Aorta (tissue), 5 donors: ENCODE results near the gene CFAP45. TPM values are rescaled to one million over a fixed set of nuclear protein-coding genes. Genes with fewer than 3 reads are reported as not detected.

Experiments
- ATAC-seq: fragments of 200-7000 bp; cut with Tn5 transposase; one replicate; pipeline ENCODE4 v1.9.1; 2022; ENCODE audit warnings: moderate library complexity; ENCODE audit not compliant: low FRiP score
- DNase-seq, 2 donors: peaks; one replicate each; pipeline ENCODE4 v3.0.0-alpha.2; 2020
- H3K27ac ChIP-seq, 2 donors: one replicate each; pipeline ENCODE4 v1.5.1; 2013; ENCODE audit warnings: low read length in 2 of 2, mild to moderate bottlenecking in 2 of 2, moderate library complexity in 2 of 2, control low read depth in 1 of 2, inconsistent platforms in 1 of 2, low read depth in 1 of 2
- H3K27me3 ChIP-seq, 2 donors: one replicate each; pipeline ENCODE4 v1.6.1; 2013; ENCODE audit warnings: control low read depth in 1 of 2, low read length in 1 of 2, mild to moderate bottlenecking in 1 of 2, moderate library complexity in 1 of 2; ENCODE audit not compliant: insufficient read depth in 2 of 2, control insufficient read depth in 1 of 2
- H3K36me3 ChIP-seq, 2 donors: one replicate each; pipeline ENCODE4 v1.6.1; 2013; ENCODE audit warnings: control low read depth in 1 of 2, low read length in 1 of 2, mild to moderate bottlenecking in 1 of 2; ENCODE audit not compliant: insufficient read depth in 2 of 2, control insufficient read depth in 1 of 2
- H3K4me1 ChIP-seq, 2 donors: one replicate each; pipeline ENCODE4 v1.6.1; 2013; ENCODE audit warnings: low read length in 2 of 2, control low read depth in 1 of 2, mild to moderate bottlenecking in 1 of 2, moderate library complexity in 1 of 2; ENCODE audit not compliant: insufficient read depth in 2 of 2, control insufficient read depth in 1 of 2
- H3K4me3 ChIP-seq, 2 donors: one replicate each; pipeline ENCODE4 v1.5.1; 2013; ENCODE audit warnings: low read length in 2 of 2, control low read depth in 1 of 2, mild to moderate bottlenecking in 1 of 2
- H3K9me3 ChIP-seq: one replicate; pipeline ENCODE4 v1.6.1; 2013; ENCODE audit warnings: mild to moderate bottlenecking, low read length; ENCODE audit not compliant: control insufficient read depth
- WGBS, 2 donors: extraction: QIAGEN DNeasy Blood & Tissue Kit; methylation state at CpG; one replicate each; pipeline ENCODE4 v1.1.7; 2013; 5-methylcytosine and 5-hydroxymethylcytosine counted together
- intact Hi-C, 2 donors: fragments of 100-400 bp; cut with DNase I; formaldehyde crosslinking; loops; one replicate each; pipeline versions ENCODE4 v1.14.2 to v1.15.0; 2022
- polyA plus RNA-seq, 2 donors: library from polyadenylated mRNA; stranded (reverse); fragments of 200-250 nt; gene quantifications; one replicate each; pipeline ENCODE4 v1.2.3, GENCODE V29; 2013
- total RNA-seq, 2 donors: library from RNA; stranded (reverse); fragmentation: NEBNext Ultra II Directional; extraction: Animal tissue kit (Norgen Biotek cat#: 25700); gene quantifications; one replicate each; pipeline ENCODE4 v1.2.1, GENCODE V29; 2021
- donor health status: healthy with polysubstance abuse.
- donor health status: Bipolar disorder and iron deficiency.
- donor health status: DM: no; HTN: no; CAD: no.
- donor health status: DM: no; HTN: no; CAD: no.
- donor health status: DM: yes; HTN: yes; CAD: no.

The CFAP45 gene
- total and polyA plus RNA-seq, 4 donors = 2.5 to 2.7 (median 2.7) TPM; not detected in 1

DNA sequence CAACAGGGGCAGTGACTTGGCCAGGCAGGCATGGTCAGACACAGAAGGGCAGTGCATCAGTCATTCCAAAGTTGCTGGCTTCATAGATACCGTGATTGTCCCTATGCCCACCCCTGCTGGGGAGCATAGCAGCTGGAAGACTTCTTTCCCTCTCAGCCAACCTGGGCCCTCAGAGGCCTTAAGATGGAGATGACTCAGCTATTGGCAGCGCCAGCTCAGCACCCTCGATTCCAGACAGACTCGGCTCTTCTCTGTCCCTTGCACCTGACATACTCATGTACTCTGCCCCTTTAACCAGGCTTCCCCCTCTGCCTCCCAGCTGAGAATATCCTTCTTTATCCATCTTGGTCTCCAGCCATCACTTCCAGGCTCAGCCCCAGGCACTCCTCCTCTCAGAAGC lies 56.5 kb downstream of the CFAP45 start:
- 76 to 78% methylated on average over 4 of the region's 4 CpGs for WGBS, 2 donors
- DNase-seq (no peak), ATAC-seq (no peak)
- H3K4me3 ChIP-seq = no peak overlapping the region
- H3K36me3 ChIP-seq = peaks cover 0 to 5% of the 10 kb centered on the region in 2 donors
- H3K27ac ChIP-seq = no peak overlapping the region
- H3K27me3 ChIP-seq = no peaks in the 10 kb centered on the region
- intact Hi-C loops = no loop called here
- no peaks in the 10 kb centered on the region for H3K4me1 ChIP-seq
- no peaks in the 10 kb centered on the region for H3K9me3 ChIP-seq

DNA sequence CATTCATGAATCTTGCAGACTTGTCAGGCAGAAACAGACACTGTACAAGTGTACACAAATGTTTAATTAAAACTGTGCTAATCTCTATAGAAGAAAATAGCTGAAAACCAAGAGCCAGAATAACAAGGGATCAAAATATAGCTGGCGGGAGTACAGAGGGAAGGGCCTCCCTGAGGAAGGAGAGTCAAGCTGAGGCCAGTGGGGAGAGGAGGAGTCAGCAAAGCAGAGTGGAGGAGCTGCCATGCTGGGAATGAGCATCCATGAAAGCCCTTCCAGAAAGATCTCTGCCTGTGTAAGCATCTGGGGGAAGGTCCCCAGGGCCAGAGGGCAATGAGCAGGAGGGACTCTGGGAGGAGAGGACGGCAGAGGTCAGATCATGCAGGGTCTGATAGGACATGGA lies 58.2 kb downstream of the CFAP45 start:
- intact Hi-C loops = no loop called here
- Histone ChIP-seq H3K9me3 (no peaks in the 10 kb centered on the region), H3K4me1 (no peaks in the 10 kb centered on the region), H3K27ac (no peak overlapping the region), H3K4me3 (no peak overlapping the region), H3K27me3 (no peaks in the 10 kb centered on the region), H3K36me3 (peaks cover 0 to 5% of the 10 kb centered on the region in 2 donors)
- no peak for DNase-seq
- WGBS, 2 donors = 92 to 93% methylated on average over 2 of the region's 2 CpGs
- no peak for ATAC-seq

- H3K4me1 ChIP-seq = no peaks in the 10 kb centered on the region
- intact Hi-C loops = no loop called here
- DNase-seq (no peak), ATAC-seq (no peak)
- H3K36me3 ChIP-seq = peaks cover 0 to 5% of the 10 kb centered on the region in 2 donors
- H3K4me3 ChIP-seq = no peak overlapping the region
- H3K27me3 ChIP-seq = no peaks in the 10 kb centered on the region
- no peaks in the 10 kb centered on the region for H3K9me3 ChIP-seq
- H3K27ac ChIP-seq = no peak overlapping the region
- WGBS, 2 donors = 93 to 94% methylated on average over 5 of the region's 5 CpGs
These were observed 60.7 kb downstream of the CFAP45 start for GRCh38 chr1:159839116-159839849.

- Histone ChIP-seq H3K9me3 (no peaks in the 10 kb centered on the region), H3K36me3 (peaks cover 0 to 6% of the 10 kb centered on the region in 2 donors), H3K27me3 (no peaks in the 10 kb centered on the region), H3K27ac (no peak overlapping the region), H3K4me1 (no peaks in the 10 kb centered on the region), H3K4me3 (no peak overlapping the region)
- intact Hi-C loops = no loop called here
- WGBS, 2 donors = 94 to 97% methylated on average over 1 of the region's 1 CpG
- ATAC-seq (no peak), DNase-seq (no peak)
These were observed 61.2 kb downstream of the CFAP45 start for GRCh38 chr1:159838715-159839114.

- ATAC-seq = no peak
- Histone ChIP-seq H3K27me3 (no peaks in the 10 kb centered on the region), H3K9me3 (no peaks in the 10 kb centered on the region), H3K27ac (no peak overlapping the region), H3K36me3 (peaks cover 0 to 6% of the 10 kb centered on the region in 2 donors), H3K4me3 (no peak overlapping the region), H3K4me1 (no peaks in the 10 kb centered on the region)
- DNase-seq = no peak
- intact Hi-C loops = no loop called here
- 89 to 90% methylated on average over 8 of the region's 8 CpGs for WGBS, 2 donors
These were observed 64.0 kb downstream of the CFAP45 start for GRCh38 chr1:159835862-159836525.

DNA sequence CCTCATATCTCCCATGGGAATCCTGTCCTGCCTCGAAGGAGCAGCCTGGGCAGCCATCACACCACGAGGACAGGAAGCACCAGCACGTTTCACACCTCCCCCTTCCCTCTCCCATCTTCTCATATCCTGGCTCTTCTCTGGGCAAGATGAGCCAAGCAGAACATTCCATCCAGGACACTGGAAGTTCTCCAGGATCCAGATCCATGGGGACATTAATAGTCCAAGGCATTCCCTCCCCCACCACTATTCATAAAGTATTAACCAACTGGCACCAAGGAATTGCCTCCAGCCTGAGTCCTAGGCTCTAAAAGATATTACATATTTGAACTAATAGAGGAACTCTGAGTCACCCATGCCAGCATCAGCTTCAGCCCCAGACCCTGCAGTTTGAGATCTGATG lies 64.6 kb downstream of the CFAP45 start:
- ATAC-seq (no peak), DNase-seq (no peak)
- no peak overlapping the region for H3K27ac ChIP-seq
- no peaks in the 10 kb centered on the region for H3K4me1 ChIP-seq
- no peaks in the 10 kb centered on the region for H3K9me3 ChIP-seq
- H3K27me3 ChIP-seq = no peaks in the 10 kb centered on the region
- WGBS, 2 donors = 50 to 54% methylated on average over 3 of the region's 3 CpGs
- H3K4me3 ChIP-seq = no peak overlapping the region
- H3K36me3 ChIP-seq = peaks cover 0 to 1% of the 10 kb centered on the region in 2 donors
- intact Hi-C loops = no loop called here

- WGBS, 2 donors = 90 to 95% methylated on average over 2 of the region's 2 CpGs
- no peaks in the 10 kb centered on the region for H3K4me1 ChIP-seq
- H3K9me3 ChIP-seq = no peaks in the 10 kb centered on the region
- DNase-seq (no peak), ATAC-seq (no peak)
- H3K27ac ChIP-seq = no peak overlapping the region
- peaks cover 0 to 1% of the 10 kb centered on the region in 2 donors for H3K36me3 ChIP-seq
- H3K27me3 ChIP-seq = no peaks in the 10 kb centered on the region
- no peak overlapping the region for H3K4me3 ChIP-seq
- intact Hi-C loops = no loop called here
These were observed 67.7 kb downstream of the CFAP45 start for GRCh38 chr1:159832309-159832708.

GRCh38 chr1:159831412-159832141 lies 68.4 kb downstream of the CFAP45 start:
- 56 to 62% methylated on average over 7 of the region's 7 CpGs for WGBS, 2 donors
- no peaks in the 10 kb centered on the region for H3K9me3 ChIP-seq
- no peaks in the 10 kb centered on the region for H3K4me1 ChIP-seq
- no peak overlapping the region for H3K27ac ChIP-seq
- ATAC-seq (no peak), DNase-seq (no peak)
- intact Hi-C loops = no loop called here
- peaks cover 0 to 1% of the 10 kb centered on the region in 2 donors for H3K36me3 ChIP-seq
- H3K4me3 ChIP-seq = no peak overlapping the region
- H3K27me3 ChIP-seq = no peaks in the 10 kb centered on the region
